Epithelial cell of esophagus (primary cell): ENCODE measurements around the gene SDHAF2.

Experiments used
- DNase-seq: peaks from one replicate; pipeline ENCODE4 v3.0.0; 2010; ENCODE audit warnings: low read depth
- H3K4me3 ChIP-seq: 2 replicates; pipeline ENCODE4 v1.5.1; 2011; ENCODE audit warnings: mild to moderate bottlenecking, low read length, control low read depth
- TF ChIP-seq, protein P1 (sequence below): IDR thresholded peaks from 2 replicates; pipeline ENCODE4 v1.5.1; 2011; ENCODE audit warnings: low read depth, mild to moderate bottlenecking, low read length, control low read depth, inconsistent platforms; ENCODE audit not compliant: insufficient read depth; ENCODE audit errors: missing control alignments

The SDHAF2 gene

DNA sequence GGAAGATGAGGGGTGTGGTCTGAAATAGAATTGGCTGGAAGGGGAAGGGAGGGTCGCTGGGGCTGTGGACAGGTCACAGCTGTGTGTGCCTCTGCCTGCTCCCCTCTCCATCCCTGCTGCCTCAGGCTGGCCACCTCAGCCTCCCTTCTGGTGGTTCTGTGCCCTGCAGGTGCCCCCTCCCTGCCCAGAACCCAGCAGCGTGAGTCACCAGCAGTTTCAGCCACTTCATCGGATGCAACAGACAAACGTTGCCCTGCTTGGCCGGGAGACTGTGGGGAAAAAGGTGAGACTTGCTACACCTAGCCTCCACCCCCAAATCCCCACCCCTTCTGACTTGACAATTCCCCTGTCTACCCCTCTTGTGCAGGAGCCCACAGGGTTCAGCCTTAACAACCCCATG, 56.9 kb downstream of the SDHAF2 start:
- DNase-seq, result peak; percentile 34
- no peak overlapping the region for H3K4me3 ChIP-seq
- TF ChIP-seq, protein P1, sequence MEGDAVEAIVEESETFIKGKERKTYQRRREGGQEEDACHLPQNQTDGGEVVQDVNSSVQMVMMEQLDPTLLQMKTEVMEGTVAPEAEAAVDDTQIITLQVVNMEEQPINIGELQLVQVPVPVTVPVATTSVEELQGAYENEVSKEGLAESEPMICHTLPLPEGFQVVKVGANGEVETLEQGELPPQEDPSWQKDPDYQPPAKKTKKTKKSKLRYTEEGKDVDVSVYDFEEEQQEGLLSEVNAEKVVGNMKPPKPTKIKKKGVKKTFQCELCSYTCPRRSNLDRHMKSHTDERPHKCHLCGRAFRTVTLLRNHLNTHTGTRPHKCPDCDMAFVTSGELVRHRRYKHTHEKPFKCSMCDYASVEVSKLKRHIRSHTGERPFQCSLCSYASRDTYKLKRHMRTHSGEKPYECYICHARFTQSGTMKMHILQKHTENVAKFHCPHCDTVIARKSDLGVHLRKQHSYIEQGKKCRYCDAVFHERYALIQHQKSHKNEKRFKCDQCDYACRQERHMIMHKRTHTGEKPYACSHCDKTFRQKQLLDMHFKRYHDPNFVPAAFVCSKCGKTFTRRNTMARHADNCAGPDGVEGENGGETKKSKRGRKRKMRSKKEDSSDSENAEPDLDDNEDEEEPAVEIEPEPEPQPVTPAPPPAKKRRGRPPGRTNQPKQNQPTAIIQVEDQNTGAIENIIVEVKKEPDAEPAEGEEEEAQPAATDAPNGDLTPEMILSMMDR, result no peak

GRCh38 chr11:61487342-61488025, 57.6 kb downstream of the SDHAF2 start:
- no peak for DNase-seq
- TF ChIP-seq, protein P1, result no peak
- no peak overlapping the region for H3K4me3 ChIP-seq

- TF ChIP-seq, protein P1, result no peak
- peak overlapping the region; percentile 1 for H3K4me3 ChIP-seq
- DNase-seq, result peak; percentile 37
Measured at GRCh38 chr11:61488651-61489291, 58.8 kb downstream of the SDHAF2 start.

- DNase-seq, result no peak
- H3K4me3 ChIP-seq, result no peak overlapping the region
- TF ChIP-seq, protein P1, result no peak
Measured at GRCh38 chr11:61489833-61490721, 60.2 kb downstream of the SDHAF2 start.

- no peak for DNase-seq
- H3K4me3 ChIP-seq, result no peak overlapping the region
- TF ChIP-seq, protein P1, result no peak
Measured at GRCh38 chr11:61491736-61492395, 61.9 kb downstream of the SDHAF2 start.

- H3K4me3 ChIP-seq, result no peak overlapping the region
- DNase-seq, result no peak
- TF ChIP-seq, protein P1, result no peak
Measured at GRCh38 chr11:61494381-61494961, 64.5 kb downstream of the SDHAF2 start.
